Sigmoid colon (tissue), 7 donors: ENCODE measurements around the gene CBARP. TPM values are rescaled to one million over a fixed set of nuclear protein-coding genes. Genes with fewer than 3 reads are reported as not detected.

Source experiments
- DNase-seq: peaks from one replicate; pipeline ENCODE4 v3.0.0-alpha.2; 2019
- H3K27ac ChIP-seq, 4 donors: fragments of 200-600 bp; sonication (generic); one replicate each; pipeline ENCODE4 v1.5.1; 2016 to 2019; ENCODE audit warnings: mild to moderate bottlenecking in 1 of 4
- H3K27me3 ChIP-seq, 3 donors: fragments of 200-600 bp; sonication (generic); one replicate each; pipeline ENCODE4 v1.5.1; 2019; ENCODE audit warnings: mild to moderate bottlenecking in 1 of 3
- H3K36me3 ChIP-seq, 4 donors: fragments of 200-600 bp; sonication (generic); one replicate each; pipeline ENCODE4 v1.5.1; 2016 to 2019
- H3K4me1 ChIP-seq, 4 donors: fragments of 200-600 bp; sonication (generic); one replicate each; pipeline ENCODE4 v1.5.1; 2017 to 2019
- H3K4me3 ChIP-seq, 4 donors: fragments of 200-600 bp; sonication (generic); one replicate each; pipeline ENCODE4 v1.5.1; 2017 to 2019; ENCODE audit warnings: mild to moderate bottlenecking in 2 of 4, moderate library complexity in 1 of 4
- H3K9me3 ChIP-seq, 4 donors: fragments of 200-600 bp in 3 of 4; sonication (generic) in 3 of 4; one replicate each; pipeline versions ENCODE4 v1.5.1 to v1.6.1; 2013 to 2019
- CTCF ChIP-seq, 4 experiments: fragments of 450-650 bp in 3 of 4; fragments of 200-600 bp in 1 of 4; IDR thresholded peaks; one replicate each; pipeline ENCODE4 v1.5.1; 2016 to 2019; ENCODE audit warnings: antibody characterized with exemption in 4 of 4, mild to moderate bottlenecking in 3 of 4, moderate library complexity in 2 of 4
- EP300 ChIP-seq, 4 donors: sonication (generic); formaldehyde crosslinking; IDR thresholded peaks; one replicate each; pipeline ENCODE4 v1.6.1; 2017; ENCODE audit warnings: antibody characterized with exemption in 4 of 4
- POLR2A ChIP-seq, 2 donors: fragments of 450-650 bp; IDR thresholded peaks; one replicate each; pipeline ENCODE4 v1.6.1; 2016; ENCODE audit warnings: antibody characterized with exemption in 2 of 2, mild to moderate bottlenecking in 2 of 2, moderate library complexity in 2 of 2
- POLR2AphosphoS5 ChIP-seq, 4 donors: sonication (generic); formaldehyde crosslinking; IDR thresholded peaks; one replicate each; pipeline ENCODE4 v1.6.1; 2017; ENCODE audit warnings: antibody characterized with exemption in 4 of 4
- WGBS, 2 donors: extraction: QIAGEN DNeasy Blood & Tissue Kit; methylation state at CpG; one replicate each; pipeline ENCODE4 v1.1.7; 2013; 5-methylcytosine and 5-hydroxymethylcytosine counted together
- intact Hi-C: fragments of 100-400 bp; cut with DNase I; formaldehyde crosslinking; loops from one replicate; pipeline ENCODE4 v1.15.1; 2023
- polyA plus RNA-seq, 3 donors: library from polyadenylated mRNA; stranded (reverse); fragments of 200-250 nt; gene quantifications; one replicate each; pipeline ENCODE4 v1.2.3, GENCODE V29; 2013
- total RNA-seq, 4 donors: library from RNA; depleted of rRNA; stranded (reverse); fragments of >200 nt; gene quantifications; one replicate each; pipeline ENCODE4 v1.1.0, GENCODE V29; 2016
- donor health status: healthy with polysubstance abuse.
- donor health status: Bipolar disorder and iron deficiency.
- donor health status: healthy.

CBARP gene
- total and polyA plus RNA-seq, 7 donors: 0.36 to 0.82 (median 0.59) TPM; not detected in 3

GRCh38 chr19:1252221-1252820, 14.5 kb upstream of the CBARP start:
- H3K4me3 ChIP-seq: peak overlapping the region; percentile 75 to 96 (median 86)
- peak; percentile 98 for DNase-seq
- 1% methylated on average over 30 of the region's 30 CpGs for WGBS, 2 donors
- no peaks in the 10 kb centered on the region for H3K9me3 ChIP-seq
- intact Hi-C loops: no loop called here
- TF ChIP-seq POLR2A (IDR thresholded peaks at IDR 0.05) (no peak), CTCF (IDR thresholded peaks at IDR 0.05) (no peak), POLR2AphosphoS5 (IDR thresholded peaks at IDR 0.05) (peak; percentile 52 to 82 (median 78)), EP300 (IDR thresholded peaks at IDR 0.05) (peak in 3 of 4 donors; percentile 3 to 59 (median 13))
- peaks cover 20 to 49% (median 26%) of the 10 kb centered on the region in 4 donors for H3K36me3 ChIP-seq
- peaks cover 16 to 69% (median 60%) of the 10 kb centered on the region in 4 donors for H3K4me1 ChIP-seq
- peak overlapping the region; percentile 96 to 100 (median 100) for H3K27ac ChIP-seq
- no peaks in the 10 kb centered on the region for H3K27me3 ChIP-seq

GRCh38 chr19:1251330-1252220, 13.8 kb upstream of the CBARP start:
- Histone ChIP-seq H3K27ac (peak overlapping the region; percentile 96 to 100 (median 100)), H3K36me3 (peaks cover 17 to 42% (median 21%) of the 10 kb centered on the region in 4 donors), H3K9me3 (no peaks in the 10 kb centered on the region), H3K27me3 (no peaks in the 10 kb centered on the region), H3K4me3 (peak overlapping the region; percentile 75 to 96 (median 86)), H3K4me1 (peaks cover 16 to 63% (median 57%) of the 10 kb centered on the region in 4 donors)
- TF ChIP-seq POLR2A (IDR thresholded peaks at IDR 0.05): no peak
- TF ChIP-seq POLR2AphosphoS5 (IDR thresholded peaks at IDR 0.05): peak in 3 of 4 donors; percentile 31 to 50 (median 47)
- TF ChIP-seq EP300 (IDR thresholded peaks at IDR 0.05): no peak
- WGBS, 2 donors: 2 to 3% methylated on average over 41 of the region's 41 CpGs
- peak; percentile 92 for DNase-seq
- intact Hi-C loops: no loop called here

- Histone ChIP-seq H3K27ac (peak overlapping the region; percentile 96 to 100 (median 100)), H3K36me3 (peaks cover 10 to 32% (median 17%) of the 10 kb centered on the region in 4 donors), H3K4me1 (peaks cover 16 to 65% (median 60%) of the 10 kb centered on the region in 4 donors), H3K9me3 (no peaks in the 10 kb centered on the region), H3K27me3 (no peaks in the 10 kb centered on the region), H3K4me3 (peak overlapping the region; percentile 75 to 96 (median 86))
- 1% methylated on average over 90 of the region's 90 CpGs for WGBS, 2 donors
- TF ChIP-seq CTCF (IDR thresholded peaks at IDR 0.05) (no peak), EP300 (IDR thresholded peaks at IDR 0.05) (peak in 1 of 4 donors; percentile 53), POLR2AphosphoS5 (IDR thresholded peaks at IDR 0.05) (peak; percentile 30 to 48 (median 42))
- DNase-seq: peak; percentile 93
- intact Hi-C loops: no loop called here
Measured at GRCh38 chr19:1250437-1251260, 12.8 kb upstream of the CBARP start.

DNA sequence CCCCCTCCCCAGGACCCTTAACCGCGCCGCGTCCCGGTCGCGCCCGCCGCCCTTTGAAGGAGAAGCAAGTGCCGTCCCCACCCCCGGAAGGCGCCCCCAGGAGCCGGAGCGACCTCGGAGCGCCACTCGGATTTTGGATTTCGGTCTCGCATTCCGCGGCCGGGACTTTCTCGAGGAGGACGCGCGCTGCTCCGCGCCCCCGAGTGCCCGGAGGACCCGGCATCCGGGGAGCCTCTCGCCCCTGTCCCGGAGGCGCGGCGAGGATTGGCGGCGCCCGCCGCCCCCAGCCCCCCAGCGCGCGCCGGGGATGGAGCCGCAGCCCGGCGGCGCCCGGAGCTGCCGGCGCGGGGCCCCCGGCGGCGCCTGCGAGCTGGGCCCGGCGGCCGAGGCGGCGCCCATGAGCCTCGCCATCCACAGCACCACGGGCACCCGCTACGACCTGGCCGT, 12.2 kb upstream of the CBARP start:
- Histone ChIP-seq H3K4me1 (peaks cover 16 to 65% (median 60%) of the 10 kb centered on the region in 4 donors), H3K4me3 (peak overlapping the region; percentile 75 to 96 (median 86)), H3K27ac (peak overlapping the region; percentile 96 to 100 (median 100)), H3K9me3 (no peaks in the 10 kb centered on the region), H3K36me3 (peaks cover 4 to 26% (median 11%) of the 10 kb centered on the region in 4 donors), H3K27me3 (no peaks in the 10 kb centered on the region)
- 0% methylated on average over 67 of the region's 67 CpGs for WGBS, 2 donors
- no peak for TF ChIP-seq POLR2AphosphoS5 (IDR thresholded peaks at IDR 0.05)
- peak; percentile 85 to 92 for TF ChIP-seq POLR2A (IDR thresholded peaks at IDR 0.05)
- TF ChIP-seq CTCF (IDR thresholded peaks at IDR 0.05): no peak
- TF ChIP-seq EP300 (IDR thresholded peaks at IDR 0.05): no peak
- no peak for DNase-seq
- intact Hi-C loops: loop anchor here (1.0 kb wide), 1 partner anchor 16 kb away; no protein-coding TSS in a partner anchor
